GM19351 (cell line): ENCODE results near the gene MYBPC1.
"Not testable (repeated sequence)": the region's sequence is repeated elsewhere in the genome, so short reads cannot be mapped to it uniquely, and the experiment has no call there.

Source experiments
- ATAC-seq: cut with Tn5 transposase; IDR thresholded peaks from one replicate; pipeline ENCODE4 v1.9.1; 2021; ENCODE audit warnings: mild to moderate bottlenecking, moderate library complexity; ENCODE audit not compliant: unreplicated experiment

Gene MYBPC1

DNA sequence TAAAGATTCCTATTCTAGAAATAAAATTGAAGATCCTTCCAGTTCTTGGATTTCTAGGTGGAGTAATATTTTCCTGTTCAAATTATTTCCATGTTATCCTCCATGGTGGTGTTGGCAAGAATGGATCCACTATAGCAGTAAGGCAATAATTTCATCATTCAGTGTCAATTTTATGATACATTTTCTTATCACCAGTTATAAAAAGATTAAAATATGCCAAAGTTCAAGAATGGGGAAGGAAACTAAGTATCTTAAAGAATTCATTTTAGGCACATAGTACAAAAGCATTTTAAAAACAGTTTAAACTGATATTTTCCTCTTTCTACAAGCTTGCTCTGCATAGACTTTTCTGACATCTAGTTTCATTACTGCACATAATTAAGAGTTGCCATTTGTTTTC, 125.3 kb downstream of the MYBPC1 start:
- ATAC-seq: no peak

DNA sequence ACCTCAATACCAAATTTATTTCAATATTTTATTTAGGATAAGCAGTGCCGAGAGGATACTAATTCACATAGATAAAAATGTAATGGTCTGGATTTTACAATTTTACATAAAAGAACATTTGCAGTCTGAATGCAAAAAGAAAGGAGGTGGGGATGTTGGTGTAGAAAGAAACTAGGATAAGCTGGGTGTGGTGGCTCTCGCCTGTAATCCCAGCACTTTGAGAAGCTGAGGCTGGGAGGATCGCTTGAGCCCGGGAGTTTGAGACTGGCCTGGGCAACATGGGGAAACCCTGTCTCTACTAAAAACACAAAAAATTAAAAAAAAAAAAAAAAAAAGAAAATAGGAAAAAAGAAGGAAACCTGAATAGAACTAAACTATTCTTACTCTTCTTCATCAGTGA, 127.6 kb downstream of the MYBPC1 start:
- ATAC-seq: no peak

DNA sequence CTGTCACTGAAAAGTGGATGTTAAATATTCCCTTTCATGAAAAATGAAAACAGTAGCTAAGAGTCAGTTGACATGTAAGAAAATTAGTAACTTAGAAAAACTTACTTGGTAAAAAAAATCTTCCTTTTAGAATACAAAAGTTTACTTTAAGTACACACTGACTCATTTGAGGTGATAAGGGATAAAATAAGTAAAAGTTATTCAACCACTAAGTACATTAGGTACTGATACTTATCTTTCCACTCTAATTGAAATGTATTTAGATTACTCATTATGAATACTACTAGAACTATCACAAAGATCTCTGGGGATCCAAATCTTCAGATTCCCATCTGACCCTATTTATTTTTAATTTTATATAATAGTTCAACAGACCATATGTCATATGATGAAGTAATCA, 132.3 kb downstream of the MYBPC1 start:
- no peak for ATAC-seq

DNA sequence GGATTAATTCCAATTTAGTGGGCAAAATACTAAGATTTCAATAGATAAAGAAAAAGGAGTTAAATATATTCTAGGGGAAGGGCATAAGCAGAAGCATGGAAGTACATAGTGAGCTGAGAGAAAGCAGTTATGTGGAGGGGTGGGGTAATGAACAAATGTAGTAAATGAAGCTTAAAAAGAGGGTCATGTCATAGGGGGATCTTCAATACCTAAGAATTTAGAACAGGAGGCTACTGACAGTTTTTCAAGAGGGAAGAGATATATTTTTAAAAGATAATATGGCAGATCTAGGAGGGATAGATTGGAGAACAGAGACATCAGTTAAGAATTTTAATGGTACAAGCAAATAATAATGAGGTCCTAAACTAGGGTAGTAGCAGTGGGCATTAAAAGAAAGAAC, 135.1 kb downstream of the MYBPC1 start:
- ATAC-seq: no peak

DNA sequence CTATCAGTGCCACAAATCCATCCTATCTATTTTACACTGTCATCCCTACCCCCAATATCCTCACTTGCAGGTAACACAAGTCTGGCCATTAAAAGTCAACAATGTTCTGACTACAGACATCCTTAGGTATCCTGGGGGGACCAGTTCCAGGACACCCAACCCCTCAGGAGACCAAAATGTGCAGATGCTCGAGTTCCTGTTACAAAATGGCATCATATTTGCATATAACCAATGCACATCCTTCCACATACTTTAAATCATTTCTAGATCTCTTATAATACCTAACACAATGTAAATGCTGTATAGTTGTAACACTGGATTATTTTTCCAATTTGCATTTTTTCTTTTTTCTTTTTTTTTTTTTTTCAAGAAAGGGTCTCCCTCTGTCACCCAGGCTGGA, 137.5 kb downstream of the MYBPC1 start:
- ATAC-seq: no peak

DNA sequence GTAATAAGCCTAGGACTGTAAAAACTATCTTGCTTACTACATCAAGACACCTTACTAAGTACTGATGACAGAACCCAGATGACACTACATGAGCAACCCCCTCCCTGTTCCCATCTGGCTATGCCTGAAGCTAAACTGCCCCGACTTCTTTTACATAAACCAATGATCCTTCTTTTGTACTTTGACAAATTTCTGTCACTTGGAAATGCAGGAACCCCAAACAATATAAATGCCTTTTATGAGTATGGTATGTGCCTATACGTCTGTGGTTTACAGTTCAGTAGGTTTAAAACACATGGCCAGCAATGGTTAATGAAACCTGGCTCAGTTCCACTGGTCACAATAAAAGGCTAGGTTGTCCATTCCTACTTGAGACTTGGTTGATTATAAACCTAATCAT, 138.4 kb downstream of the MYBPC1 start:
- ATAC-seq: no peak

DNA sequence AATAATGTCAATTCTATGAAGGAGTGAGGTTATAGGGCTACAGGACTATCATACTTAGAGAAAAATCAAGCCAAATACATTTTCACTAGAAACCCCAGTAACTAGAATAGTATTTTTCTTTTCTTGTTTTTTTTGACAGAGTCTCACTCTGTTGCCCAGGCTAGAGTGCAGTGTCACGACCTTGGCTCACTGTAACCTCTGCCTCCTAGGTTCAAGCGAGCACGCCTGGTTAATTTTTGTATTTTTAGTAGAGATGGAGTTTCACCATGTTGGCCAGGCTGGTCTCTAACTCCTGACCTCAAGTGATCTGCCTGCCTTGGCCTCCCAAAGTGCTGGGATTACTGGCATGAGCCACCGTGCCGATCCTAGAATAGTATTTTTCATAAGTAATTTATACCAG, 139.7 kb downstream of the MYBPC1 start:
- not testable (repeated sequence) for ATAC-seq
